WTC11 (cell line): ENCODE measurements around the gene CFAP100. TPM values are rescaled to one million over a fixed set of nuclear protein-coding genes. Genes with fewer than 3 reads are reported as not detected.

Experiments
- ATAC-seq: fragments of 200-7000 bp; cut with Tn5 transposase; 2 replicates; pipeline ENCODE4 v1.10.0; 2021; ENCODE audit warnings: mild to moderate bottlenecking, moderate library complexity
- CTCF ChIA-PET: fragments of 300-600 bp; sonication (Branson Sonifier 250); formaldehyde crosslinking; loops from one replicate; lab custom pipeline; 2021; ENCODE audit warnings: antibody characterized with exemption; lab: Charles Lee
- POLR2A ChIA-PET: fragments of 350-600 bp; sonication (Branson Sonifier 250); formaldehyde crosslinking; loops from one replicate; lab custom pipeline; 2021; ENCODE audit warnings: antibody characterized with exemption; lab: Charles Lee
- DNase-seq: peaks from one replicate; pipeline ENCODE4 v3.0.0; 2021; ENCODE audit warnings: low spot score
- H3K27ac Mint-ChIP-seq: 2 replicates; pipeline ENCODE4 v1.8.0; 2021; ENCODE audit warnings: mixed read lengths
- H3K27me3 Mint-ChIP-seq: 2 replicates; pipeline ENCODE4 v1.8.0; 2021; ENCODE audit warnings: low read depth, mild to moderate bottlenecking, moderate library complexity, mixed read lengths
- H3K36me3 Mint-ChIP-seq: 2 replicates; pipeline ENCODE4 v1.8.0; 2021; ENCODE audit warnings: mixed read lengths
- H3K4me1 Mint-ChIP-seq: 2 replicates; pipeline ENCODE4 v1.8.0; 2022; ENCODE audit warnings: mixed read lengths
- H3K4me3 Mint-ChIP-seq: 2 replicates; pipeline ENCODE4 v1.8.0; 2021; ENCODE audit warnings: mild to moderate bottlenecking, moderate library complexity, mixed read lengths
- H3K9me3 Mint-ChIP-seq: 2 replicates; pipeline ENCODE4 v1.8.0; 2021; ENCODE audit warnings: mixed read lengths
- AFF4 ChIP-seq: sonication (generic); formaldehyde crosslinking; IDR thresholded peaks from 2 replicates; pipeline ENCODE4 v1.8.1; 2023; ENCODE audit warnings: mild to moderate bottlenecking, missing genetic modification reagents, borderline replicate concordance
- CDX4 ChIP-seq: fragments of 250-450 bp; sonication (Bioruptor Pico); IDR thresholded peaks from 2 replicates; pipeline ENCODE4 v1.9.0; 2021; ENCODE audit warnings: moderate library complexity, mild to moderate bottlenecking, inconsistent platforms, borderline replicate concordance
- ELF4 ChIP-seq: sonication (generic); formaldehyde crosslinking; IDR thresholded peaks from 2 replicates; pipeline ENCODE4 v1.8.1; 2022; ENCODE audit warnings: low read depth, mild to moderate bottlenecking, moderate library complexity, missing genetic modification reagents
- NFYB ChIP-seq: sonication (generic); formaldehyde crosslinking; conservative IDR thresholded peaks from 2 replicates; pipeline ENCODE4 v1.8.0; 2022; ENCODE audit warnings: low read depth, missing genetic modification reagents
- PREB ChIP-seq: sonication (generic); formaldehyde crosslinking; IDR thresholded peaks from 2 replicates; pipeline ENCODE4 v1.8.1; 2022; ENCODE audit warnings: mild to moderate bottlenecking, missing genetic modification reagents, moderate library complexity, borderline replicate concordance
- STAT6 ChIP-seq: sonication (generic); formaldehyde crosslinking; conservative IDR thresholded peaks from 2 replicates; pipeline ENCODE4 v1.8.1; 2023; ENCODE audit warnings: mild to moderate bottlenecking, low read depth, missing genetic modification reagents, moderate library complexity
- ZNF423 ChIP-seq: fragments of 250-450 bp; sonication (Bioruptor Pico); IDR thresholded peaks from 2 replicates; pipeline ENCODE4 v2.1.2; 2022; ENCODE audit warnings: mild to moderate bottlenecking, moderate library complexity
- ZSCAN18 ChIP-seq: fragments of 250-450 bp; sonication (Bioruptor Pico); IDR thresholded peaks from 2 replicates; pipeline ENCODE4 v2.1.2; 2022; ENCODE audit warnings: mild to moderate bottlenecking, moderate library complexity
- total RNA-seq: library from RNA; stranded (reverse); gene quantifications from 3 replicates; pipeline ENCODE4 v1.2.3, GENCODE V29; 2021
- TF ChIP-seq, protein P1 (sequence below): fragments of 250-450 bp; sonication (Bioruptor Pico); IDR thresholded peaks from 2 replicates; pipeline ENCODE4 v1.9.0; 2021; ENCODE audit warnings: mild to moderate bottlenecking
- TF ChIP-seq, protein P2 (sequence below): sonication (generic); formaldehyde crosslinking; IDR thresholded peaks from 2 replicates; pipeline ENCODE4 v1.8.0; 2023; ENCODE audit warnings: missing genetic modification reagents
- TF ChIP-seq, protein P3 (sequence below): fragments of 250-450 bp; sonication (Bioruptor Pico); IDR thresholded peaks from 2 replicates; pipeline ENCODE4 v1.9.0; 2021; ENCODE audit warnings: mild to moderate bottlenecking, borderline replicate concordance

CFAP100 gene
- total RNA-seq, 1 experiment from 2014 or later: not detected

GRCh38 chr3:126345231-126345630, 49.5 kb upstream of the CFAP100 start (continued):
- TF ChIP-seq AFF4: no peak
- no peak for TF ChIP-seq ELF4 (CRISPR knock-in tag)
- no peak for TF ChIP-seq PREB (CRISPR knock-in tag)
- TF ChIP-seq ZNF423: no peak
- TF ChIP-seq STAT6: no peak

- ATAC-seq: no peak
- peak; percentile 3 for DNase-seq
- Mint-ChIP-seq H3K4me1 (peaks cover 5% of the 10 kb centered on the region; the same call in 1 of the 2 replicates), H3K27ac (no peak overlapping the region), H3K9me3 (no peaks in the 10 kb centered on the region), H3K27me3 (no peaks in the 10 kb centered on the region), H3K36me3 (peaks cover 2% of the 10 kb centered on the region; the same call in 1 of the 2 replicates), H3K4me3 (no peak overlapping the region)
- POLR2A ChIA-PET: no interaction called here
- CTCF ChIA-PET: no interaction called here
- TF ChIP-seq ZSCAN18 (CRISPR knock-in tag) (no peak), NFYB (CRISPR knock-in tag) (no peak), ELF4 (CRISPR knock-in tag) (no peak), CDX4 (no peak)
- TF ChIP-seq, protein P1, sequence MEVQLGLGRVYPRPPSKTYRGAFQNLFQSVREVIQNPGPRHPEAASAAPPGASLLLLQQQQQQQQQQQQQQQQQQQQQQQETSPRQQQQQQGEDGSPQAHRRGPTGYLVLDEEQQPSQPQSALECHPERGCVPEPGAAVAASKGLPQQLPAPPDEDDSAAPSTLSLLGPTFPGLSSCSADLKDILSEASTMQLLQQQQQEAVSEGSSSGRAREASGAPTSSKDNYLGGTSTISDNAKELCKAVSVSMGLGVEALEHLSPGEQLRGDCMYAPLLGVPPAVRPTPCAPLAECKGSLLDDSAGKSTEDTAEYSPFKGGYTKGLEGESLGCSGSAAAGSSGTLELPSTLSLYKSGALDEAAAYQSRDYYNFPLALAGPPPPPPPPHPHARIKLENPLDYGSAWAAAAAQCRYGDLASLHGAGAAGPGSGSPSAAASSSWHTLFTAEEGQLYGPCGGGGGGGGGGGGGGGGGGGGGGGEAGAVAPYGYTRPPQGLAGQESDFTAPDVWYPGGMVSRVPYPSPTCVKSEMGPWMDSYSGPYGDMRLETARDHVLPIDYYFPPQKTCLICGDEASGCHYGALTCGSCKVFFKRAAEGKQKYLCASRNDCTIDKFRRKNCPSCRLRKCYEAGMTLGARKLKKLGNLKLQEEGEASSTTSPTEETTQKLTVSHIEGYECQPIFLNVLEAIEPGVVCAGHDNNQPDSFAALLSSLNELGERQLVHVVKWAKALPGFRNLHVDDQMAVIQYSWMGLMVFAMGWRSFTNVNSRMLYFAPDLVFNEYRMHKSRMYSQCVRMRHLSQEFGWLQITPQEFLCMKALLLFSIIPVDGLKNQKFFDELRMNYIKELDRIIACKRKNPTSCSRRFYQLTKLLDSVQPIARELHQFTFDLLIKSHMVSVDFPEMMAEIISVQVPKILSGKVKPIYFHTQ: no peak
- TF ChIP-seq, protein P2, sequence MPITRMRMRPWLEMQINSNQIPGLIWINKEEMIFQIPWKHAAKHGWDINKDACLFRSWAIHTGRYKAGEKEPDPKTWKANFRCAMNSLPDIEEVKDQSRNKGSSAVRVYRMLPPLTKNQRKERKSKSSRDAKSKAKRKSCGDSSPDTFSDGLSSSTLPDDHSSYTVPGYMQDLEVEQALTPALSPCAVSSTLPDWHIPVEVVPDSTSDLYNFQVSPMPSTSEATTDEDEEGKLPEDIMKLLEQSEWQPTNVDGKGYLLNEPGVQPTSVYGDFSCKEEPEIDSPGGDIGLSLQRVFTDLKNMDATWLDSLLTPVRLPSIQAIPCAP (CRISPR knock-in tag): no peak
- TF ChIP-seq, protein P3, sequence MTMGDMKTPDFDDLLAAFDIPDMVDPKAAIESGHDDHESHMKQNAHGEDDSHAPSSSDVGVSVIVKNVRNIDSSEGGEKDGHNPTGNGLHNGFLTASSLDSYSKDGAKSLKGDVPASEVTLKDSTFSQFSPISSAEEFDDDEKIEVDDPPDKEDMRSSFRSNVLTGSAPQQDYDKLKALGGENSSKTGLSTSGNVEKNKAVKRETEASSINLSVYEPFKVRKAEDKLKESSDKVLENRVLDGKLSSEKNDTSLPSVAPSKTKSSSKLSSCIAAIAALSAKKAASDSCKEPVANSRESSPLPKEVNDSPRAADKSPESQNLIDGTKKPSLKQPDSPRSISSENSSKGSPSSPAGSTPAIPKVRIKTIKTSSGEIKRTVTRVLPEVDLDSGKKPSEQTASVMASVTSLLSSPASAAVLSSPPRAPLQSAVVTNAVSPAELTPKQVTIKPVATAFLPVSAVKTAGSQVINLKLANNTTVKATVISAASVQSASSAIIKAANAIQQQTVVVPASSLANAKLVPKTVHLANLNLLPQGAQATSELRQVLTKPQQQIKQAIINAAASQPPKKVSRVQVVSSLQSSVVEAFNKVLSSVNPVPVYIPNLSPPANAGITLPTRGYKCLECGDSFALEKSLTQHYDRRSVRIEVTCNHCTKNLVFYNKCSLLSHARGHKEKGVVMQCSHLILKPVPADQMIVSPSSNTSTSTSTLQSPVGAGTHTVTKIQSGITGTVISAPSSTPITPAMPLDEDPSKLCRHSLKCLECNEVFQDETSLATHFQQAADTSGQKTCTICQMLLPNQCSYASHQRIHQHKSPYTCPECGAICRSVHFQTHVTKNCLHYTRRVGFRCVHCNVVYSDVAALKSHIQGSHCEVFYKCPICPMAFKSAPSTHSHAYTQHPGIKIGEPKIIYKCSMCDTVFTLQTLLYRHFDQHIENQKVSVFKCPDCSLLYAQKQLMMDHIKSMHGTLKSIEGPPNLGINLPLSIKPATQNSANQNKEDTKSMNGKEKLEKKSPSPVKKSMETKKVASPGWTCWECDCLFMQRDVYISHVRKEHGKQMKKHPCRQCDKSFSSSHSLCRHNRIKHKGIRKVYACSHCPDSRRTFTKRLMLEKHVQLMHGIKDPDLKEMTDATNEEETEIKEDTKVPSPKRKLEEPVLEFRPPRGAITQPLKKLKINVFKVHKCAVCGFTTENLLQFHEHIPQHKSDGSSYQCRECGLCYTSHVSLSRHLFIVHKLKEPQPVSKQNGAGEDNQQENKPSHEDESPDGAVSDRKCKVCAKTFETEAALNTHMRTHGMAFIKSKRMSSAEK (CRISPR knock-in tag): no peak
Measured at GRCh38 chr3:126345641-126346460, 48.9 kb upstream of the CFAP100 start.
